H9 (cell line): ENCODE data around the gene OPHN1. TPM values are rescaled to one million over a fixed set of nuclear protein-coding genes. Genes with fewer than 3 reads are reported as not detected.

Experiments
- DNase-seq: peaks from one replicate; pipeline ENCODE4 v3.0.0-alpha.2; 2017
- H2AFZ ChIP-seq: one replicate; pipeline ENCODE4 v1.6.1; 2013; ENCODE audit warnings: mild to moderate bottlenecking, low read length, control low read depth, moderate library complexity
- H2AK5ac ChIP-seq: 2 replicates; pipeline ENCODE4 v1.6.1; 2013; ENCODE audit warnings: low read length, control low read depth, mixed read lengths; ENCODE audit not compliant: insufficient read length
- H2BK120ac ChIP-seq: one replicate; pipeline ENCODE4 v1.6.1; 2013; ENCODE audit warnings: low read depth, mild to moderate bottlenecking, low read length, control low read depth, inconsistent platforms; ENCODE audit not compliant: poor library complexity, severe bottlenecking
- H2BK12ac ChIP-seq: 2 replicates; pipeline ENCODE4 v1.6.1; 2013; ENCODE audit warnings: low read length, control low read depth, mixed read lengths, low read depth; ENCODE audit not compliant: insufficient read length
- H2BK15ac ChIP-seq: 2 replicates; pipeline ENCODE4 v1.6.1; 2013; ENCODE audit warnings: low read depth, low read length, control low read depth
- H2BK20ac ChIP-seq: one replicate; pipeline ENCODE4 v1.6.1; 2013; ENCODE audit warnings: low read depth, mild to moderate bottlenecking, low read length, control low read depth, inconsistent platforms; ENCODE audit not compliant: poor library complexity, severe bottlenecking
- H2BK5ac ChIP-seq: 2 replicates; pipeline ENCODE4 v1.6.1; 2013; ENCODE audit warnings: low read length, control low read depth, mixed read lengths; ENCODE audit not compliant: insufficient read length
- H3K14ac ChIP-seq: 2 replicates; pipeline ENCODE4 v1.6.1; 2013; ENCODE audit warnings: low read length, control low read depth; ENCODE audit not compliant: insufficient read depth
- H3K18ac ChIP-seq: 2 replicates; pipeline ENCODE4 v1.6.1; 2013; ENCODE audit warnings: low read depth, mild to moderate bottlenecking, mixed read lengths, low read length, control low read depth; ENCODE audit not compliant: insufficient read length
- H3K23ac ChIP-seq: 2 replicates; pipeline ENCODE4 v1.6.1; 2013; ENCODE audit warnings: low read length, control low read depth, mixed read lengths, low read depth; ENCODE audit not compliant: insufficient read length
- H3K23me2 ChIP-seq: 2 replicates; pipeline ENCODE4 v1.6.1; 2013; ENCODE audit warnings: low read depth, mild to moderate bottlenecking, mixed read lengths, low read length, control low read depth; ENCODE audit not compliant: insufficient read length, poor library complexity, severe bottlenecking
- H3K27ac ChIP-seq: 2 replicates; pipeline ENCODE4 v1.5.1; 2013; ENCODE audit warnings: low read length, control low read depth, mixed read lengths, low read depth; ENCODE audit not compliant: insufficient read length
- H3K27me3 ChIP-seq: 2 replicates; pipeline ENCODE4 v1.6.1; 2013; ENCODE audit warnings: low read length, control low read depth, inconsistent platforms; ENCODE audit not compliant: insufficient read depth
- H3K4ac ChIP-seq: 2 replicates; pipeline ENCODE4 v1.6.1; 2013; ENCODE audit warnings: low read depth, mild to moderate bottlenecking, control low read depth, inconsistent platforms, low read length, moderate library complexity
- H3K4me1 ChIP-seq: 2 replicates; pipeline ENCODE4 v1.6.1; 2013; ENCODE audit warnings: low read length, control low read depth, inconsistent platforms; ENCODE audit not compliant: insufficient read depth
- H3K4me2 ChIP-seq: 2 replicates; pipeline ENCODE4 v1.6.1; 2013; ENCODE audit warnings: low read length, control low read depth, mixed read lengths; ENCODE audit not compliant: insufficient read length, insufficient read depth
- H3K56ac ChIP-seq: 2 replicates; pipeline ENCODE4 v1.6.1; 2013; ENCODE audit warnings: low read depth, mild to moderate bottlenecking, mixed read lengths, low read length, control low read depth; ENCODE audit not compliant: insufficient read length
- H3K79me1 ChIP-seq: 2 replicates; pipeline ENCODE4 v1.6.1; 2013; ENCODE audit warnings: low read depth, mild to moderate bottlenecking, moderate library complexity, low read length, control low read depth, inconsistent platforms; ENCODE audit not compliant: insufficient read depth, poor library complexity, severe bottlenecking
- H3K79me2 ChIP-seq: 2 replicates; pipeline ENCODE4 v1.6.1; 2013; ENCODE audit warnings: low read length, control low read depth, inconsistent platforms; ENCODE audit not compliant: insufficient read depth
- H3K9ac ChIP-seq: 2 replicates; pipeline ENCODE4 v1.6.1; 2013; ENCODE audit warnings: low read length, control low read depth, mixed read lengths; ENCODE audit not compliant: insufficient read length; ENCODE audit errors: extremely low read depth
- H3K9me3 ChIP-seq: one replicate; pipeline ENCODE4 v1.6.1; 2013; ENCODE audit warnings: low read depth, low read length, inconsistent platforms; ENCODE audit not compliant: control insufficient read depth
- H3T11ph ChIP-seq: one replicate; pipeline ENCODE4 v1.6.1; 2013; ENCODE audit warnings: mild to moderate bottlenecking, low read length, control low read depth, inconsistent platforms
- H4K20me1 ChIP-seq: one replicate; pipeline ENCODE4 v1.6.1; 2013; ENCODE audit not compliant: control insufficient read depth, insufficient read length, insufficient read depth
- H4K5ac ChIP-seq: 2 replicates; pipeline ENCODE4 v1.6.1; 2013; ENCODE audit warnings: low read depth, mild to moderate bottlenecking, mixed read lengths, low read length, control low read depth; ENCODE audit not compliant: insufficient read length
- H4K8ac ChIP-seq: replicated peaks from 2 replicates; pipeline ENCODE4 v1.6.1; 2013; ENCODE audit warnings: low read length, control low read depth, mixed read lengths, low read depth; ENCODE audit not compliant: insufficient read length
- H4K91ac ChIP-seq: 2 replicates; pipeline ENCODE4 v1.6.1; 2013; ENCODE audit warnings: low read depth, mild to moderate bottlenecking, moderate library complexity, mixed read lengths, low read length, control low read depth; ENCODE audit not compliant: insufficient read length
- H3K27ac Mint-ChIP-seq, 3 experiments: 2 replicates in 2 of 3; 3 replicates in 1 of 3; pipeline ENCODE4 v1.8.0; 2020 to 2021; ENCODE audit warnings: mixed read lengths in 3 of 3, mild to moderate bottlenecking in 1 of 3, moderate library complexity in 1 of 3
- H3K27me3 Mint-ChIP-seq: 2 replicates; pipeline ENCODE4 v1.8.0; 2021; ENCODE audit warnings: low read depth, mild to moderate bottlenecking, moderate library complexity, mixed read lengths
- H3K36me3 Mint-ChIP-seq, 3 experiments: 2 replicates in 2 of 3; 3 replicates in 1 of 3; pipeline ENCODE4 v1.8.0; 2020 to 2021; ENCODE audit warnings: low read depth in 3 of 3, mixed read lengths in 3 of 3; ENCODE audit not compliant: insufficient read depth in 1 of 3
- H3K4me1 Mint-ChIP-seq, 2 experiments: 2 replicates each; pipeline ENCODE4 v1.8.0; 2020; ENCODE audit warnings: mixed read lengths in 2 of 2
- H3K4me3 Mint-ChIP-seq, 2 experiments: 2 replicates in 1 of 2; 3 replicates in 1 of 2; pipeline ENCODE4 v1.8.0; 2020 to 2021; ENCODE audit warnings: mild to moderate bottlenecking in 2 of 2, mixed read lengths in 2 of 2, moderate library complexity in 1 of 2
- H3K9me3 Mint-ChIP-seq, 2 experiments: 2 replicates in 1 of 2; 3 replicates in 1 of 2; pipeline ENCODE4 v1.8.0; 2020; ENCODE audit warnings: mild to moderate bottlenecking in 2 of 2, mixed read lengths in 2 of 2, moderate library complexity in 1 of 2
- CTCF ChIP-seq: fragments of 200-600 bp; sonication (generic); conservative IDR thresholded peaks from 3 replicates; pipeline ENCODE4 v1.8.0; 2021; ENCODE audit warnings: antibody characterized with exemption, mild to moderate bottlenecking
- total RNA-seq: library from RNA; stranded (reverse); gene quantifications from 2 replicates; pipeline ENCODE4 v1.2.1, GENCODE V29; 2021

Gene OPHN1
- total RNA-seq, 1 experiment from 2014 or later, result 1.5 TPM

DNA sequence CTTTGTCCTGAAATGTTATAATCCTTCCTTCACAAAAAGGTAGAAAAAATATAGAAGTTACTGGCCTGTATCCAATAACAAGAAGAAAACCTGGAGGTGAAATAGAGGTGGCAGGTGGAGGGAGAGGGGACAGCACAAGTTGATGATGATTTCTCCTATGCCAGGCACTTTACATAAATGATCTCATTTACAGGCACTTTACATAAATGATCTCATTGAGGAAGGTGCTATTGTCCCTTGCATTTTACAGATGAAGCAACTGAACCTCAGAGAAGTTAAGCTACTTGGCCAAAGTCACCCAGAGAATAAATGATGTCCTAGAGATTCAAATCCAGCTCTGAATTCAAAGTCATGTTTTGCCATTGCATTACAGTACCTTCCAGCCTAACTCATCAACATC is 7.1 kb upstream of the OPHN1 start:
- peaks cover 2% of the 10 kb centered on the region; the same call in 1 of the 2 replicates for H3K27me3 Mint-ChIP-seq

More for the DNA sequence above, 7.1 kb upstream of the OPHN1 start:
- Histone ChIP-seq H3K23ac (no peak overlapping the region), H2AK5ac (no peak overlapping the region), H2BK15ac (no peak overlapping the region), H3K27me3 (no peaks in the 10 kb centered on the region), H2BK120ac (no peak overlapping the region), H3K4ac (no peak overlapping the region), H2AFZ (no peak overlapping the region), H3K14ac (no peak overlapping the region), H3K18ac (no peak overlapping the region), H4K20me1 (no peaks in the 10 kb centered on the region), H2BK12ac (no peak overlapping the region), H3T11ph (no peak overlapping the region), H4K8ac (no peak overlapping the region), H3K4me1 (no peaks in the 10 kb centered on the region), H3K79me2 (no peaks in the 10 kb centered on the region), H4K5ac (no peak overlapping the region), H3K79me1 (no peaks in the 10 kb centered on the region), H3K9ac (no peak overlapping the region), H4K91ac (no peak overlapping the region), H3K4me2 (no peak overlapping the region), H3K9me3 (peaks cover 24% of the 10 kb centered on the region), H2BK20ac (no peak overlapping the region), H3K56ac (no peak overlapping the region), H3K23me2 (no peaks in the 10 kb centered on the region), H2BK5ac (no peak overlapping the region), H3K27ac (no peak overlapping the region)
- Mint-ChIP-seq H3K27ac (no peak overlapping the region), H3K9me3 (peaks cover 52 to 63% of the 10 kb centered on the region in 2 experiments), H3K4me1 (no peaks in the 10 kb centered on the region), H3K36me3 (no peaks in the 10 kb centered on the region; a peak in 1 of 7 replicates), H3K4me3 (no peak overlapping the region)
- DNase-seq, result no peak
- no peak for TF ChIP-seq CTCF
